Prostate gland (tissue), 2 donors: ENCODE measurements around the gene CPED1. TPM values are rescaled to one million over a fixed set of nuclear protein-coding genes. Genes with fewer than 3 reads are reported as not detected.
"Not testable (repeated sequence)": the region's sequence is repeated elsewhere in the genome, so short reads cannot be mapped to it uniquely, and the experiment has no call there.

Experiments used
- DNase-seq: peaks from one replicate; pipeline ENCODE4 v3.0.0-alpha.2; 2019; ENCODE audit warnings: low spot score
- H3K27ac ChIP-seq, 2 donors: fragments of 200-600 bp; sonication (generic); 2 replicates each; pipeline ENCODE4 v1.5.1; 2017 to 2019
- H3K27me3 ChIP-seq: fragments of 200-600 bp; sonication (generic); replicated peaks from 2 replicates; pipeline ENCODE4 v1.5.1; 2019; ENCODE audit not compliant: insufficient read depth
- H3K36me3 ChIP-seq, 2 donors: fragments of 200-600 bp; sonication (generic); 1 replicate in 1 of 2; 2 replicates in 1 of 2; pipeline versions ENCODE4 v1.5.1 to v1.8.1; 2017 to 2019
- H3K4me1 ChIP-seq: fragments of 200-600 bp; sonication (generic); replicated peaks from 2 replicates; pipeline ENCODE4 v1.5.1; 2019
- H3K4me3 ChIP-seq, 2 donors: fragments of 200-600 bp; sonication (generic); 2 replicates each; pipeline ENCODE4 v1.5.1; 2017 to 2019
- H3K9me3 ChIP-seq: fragments of 200-600 bp; sonication (generic); 2 replicates; pipeline ENCODE4 v1.5.1; 2017
- POLR2A ChIP-seq: fragments of 450-650 bp; IDR thresholded peaks from one replicate; pipeline ENCODE4 v1.6.1; 2016; ENCODE audit warnings: antibody characterized with exemption, mild to moderate bottlenecking
- POLR2AphosphoS5 ChIP-seq: sonication (generic); formaldehyde crosslinking; IDR thresholded peaks from one replicate; pipeline ENCODE4 v1.6.1; 2017; ENCODE audit warnings: antibody characterized with exemption
- WGBS: methylation state at CpG from one replicate; pipeline ENCODE4 v1.1.5; 2018; 5-methylcytosine and 5-hydroxymethylcytosine counted together
- intact Hi-C: fragments of 100-400 bp; cut with DNase I; formaldehyde crosslinking; loops from one replicate; pipeline ENCODE4 v1.14.2; 2022
- total RNA-seq, 2 donors: library from RNA; depleted of rRNA; stranded (reverse); fragments of >200 nt; gene quantifications; one replicate each; pipeline ENCODE4 v1.1.0, GENCODE V29; 2016
- TF ChIP-seq, protein P1 (sequence below), 4 experiments: fragments of 200-600 bp in 2 of 4; fragments of 450-650 bp in 2 of 4; sonication (generic) in 2 of 4; IDR thresholded peaks; 1 replicate in 3 of 4; 2 replicates in 1 of 4; pipeline ENCODE4 v1.5.1; 2016 to 2019; ENCODE audit warnings: antibody characterized with exemption in 4 of 4, mild to moderate bottlenecking in 2 of 4, moderate library complexity in 2 of 4

CPED1 gene
- total RNA-seq, 2 donors from 2014 or later = 10.7 to 23.3 TPM

- 67% methylated on average over 3 of the region's 3 CpGs for WGBS
- intact Hi-C loops = no loop called here
- DNase-seq = no peak
- H3K27ac ChIP-seq = no peak overlapping the region
- no peaks in the 10 kb centered on the region for H3K9me3 ChIP-seq
- no peaks in the 10 kb centered on the region for H3K36me3 ChIP-seq
- H3K27me3 ChIP-seq = no peaks in the 10 kb centered on the region
- TF ChIP-seq POLR2A (no peak), POLR2AphosphoS5 (no peak)
- TF ChIP-seq, protein P1, sequence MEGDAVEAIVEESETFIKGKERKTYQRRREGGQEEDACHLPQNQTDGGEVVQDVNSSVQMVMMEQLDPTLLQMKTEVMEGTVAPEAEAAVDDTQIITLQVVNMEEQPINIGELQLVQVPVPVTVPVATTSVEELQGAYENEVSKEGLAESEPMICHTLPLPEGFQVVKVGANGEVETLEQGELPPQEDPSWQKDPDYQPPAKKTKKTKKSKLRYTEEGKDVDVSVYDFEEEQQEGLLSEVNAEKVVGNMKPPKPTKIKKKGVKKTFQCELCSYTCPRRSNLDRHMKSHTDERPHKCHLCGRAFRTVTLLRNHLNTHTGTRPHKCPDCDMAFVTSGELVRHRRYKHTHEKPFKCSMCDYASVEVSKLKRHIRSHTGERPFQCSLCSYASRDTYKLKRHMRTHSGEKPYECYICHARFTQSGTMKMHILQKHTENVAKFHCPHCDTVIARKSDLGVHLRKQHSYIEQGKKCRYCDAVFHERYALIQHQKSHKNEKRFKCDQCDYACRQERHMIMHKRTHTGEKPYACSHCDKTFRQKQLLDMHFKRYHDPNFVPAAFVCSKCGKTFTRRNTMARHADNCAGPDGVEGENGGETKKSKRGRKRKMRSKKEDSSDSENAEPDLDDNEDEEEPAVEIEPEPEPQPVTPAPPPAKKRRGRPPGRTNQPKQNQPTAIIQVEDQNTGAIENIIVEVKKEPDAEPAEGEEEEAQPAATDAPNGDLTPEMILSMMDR (IDR thresholded peaks at IDR 0.05) = no peak
- no peak overlapping the region for H3K4me3 ChIP-seq
- no peaks in the 10 kb centered on the region for H3K4me1 ChIP-seq
Observed at GRCh38 chr7:121237601-121238000, 249.1 kb downstream of the CPED1 start.

DNA sequence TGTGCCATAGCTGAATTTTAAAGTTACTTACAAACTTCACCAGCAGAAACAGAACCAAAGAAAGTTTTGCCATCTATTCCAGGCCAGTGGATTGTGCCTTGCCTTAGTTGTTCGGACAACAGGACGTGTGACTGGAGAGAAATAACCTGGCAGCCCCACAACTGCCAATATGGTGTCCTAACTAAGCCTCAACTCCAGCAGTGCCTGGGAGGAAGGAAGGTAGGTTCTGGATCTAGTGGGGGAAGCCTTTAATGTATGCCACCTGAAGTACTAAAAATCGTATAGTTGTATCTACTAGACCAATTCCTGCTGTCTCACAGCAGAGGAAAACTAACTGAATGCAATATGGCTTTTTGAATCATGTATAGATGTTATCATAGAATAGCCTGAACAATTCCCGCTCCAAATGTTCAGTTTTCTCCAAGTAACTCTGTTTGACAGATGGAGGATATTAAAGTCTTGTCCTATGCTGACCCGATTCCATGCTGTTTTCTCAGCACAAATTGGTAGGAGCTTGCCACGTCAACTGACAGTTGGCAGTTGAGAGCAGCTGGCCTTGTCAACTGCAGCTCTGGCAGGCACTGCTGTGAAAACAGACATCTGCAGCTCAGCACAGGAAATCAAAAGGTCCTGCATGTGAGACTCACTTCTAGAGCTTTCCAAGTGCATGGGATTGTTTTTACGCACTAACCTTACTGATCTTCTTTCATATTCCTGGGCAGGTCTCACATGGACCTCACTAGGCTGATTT lies 255.8 kb downstream of the CPED1 start:
- no peaks in the 10 kb centered on the region for H3K4me1 ChIP-seq
- no peaks in the 10 kb centered on the region for H3K9me3 ChIP-seq
- intact Hi-C loops = no loop called here
- no peaks in the 10 kb centered on the region for H3K27me3 ChIP-seq
- DNase-seq = no peak
- H3K36me3 ChIP-seq = no peaks in the 10 kb centered on the region
- WGBS = 78% methylated on average over 7 of the region's 7 CpGs
- no peak overlapping the region for H3K27ac ChIP-seq
- H3K4me3 ChIP-seq = no peak overlapping the region
- TF ChIP-seq POLR2A (no peak), POLR2AphosphoS5 (no peak)
- TF ChIP-seq, protein P1 (IDR thresholded peaks at IDR 0.05) = no peak

DNA sequence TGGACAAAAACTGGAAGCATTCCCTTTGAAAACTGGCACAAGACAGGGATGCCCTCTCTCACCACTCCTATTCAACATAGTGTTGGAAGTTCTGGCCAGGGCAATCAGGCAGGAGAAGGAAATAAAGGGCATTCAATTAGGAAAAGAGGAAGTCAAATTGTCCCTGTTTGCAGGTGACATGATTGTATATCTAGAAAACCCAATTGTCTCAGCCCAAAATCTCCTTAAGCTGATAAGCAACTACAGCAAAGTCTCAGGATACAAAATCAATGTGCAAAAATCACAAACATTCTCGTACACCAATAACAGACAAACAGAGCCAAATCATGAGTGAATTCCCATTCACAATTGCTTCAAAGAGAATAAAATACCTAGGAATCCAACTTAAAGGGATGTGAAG lies 262.9 kb downstream of the CPED1 start:
- H3K4me1 ChIP-seq, DNase-seq, intact Hi-C loops, H3K4me3 ChIP-seq, H3K9me3 ChIP-seq, H3K27ac ChIP-seq, H3K36me3 ChIP-seq, H3K27me3 ChIP-seq: not testable (repeated sequence)
- WGBS = 95% methylated on average over 1 of the region's 1 CpG

DNA sequence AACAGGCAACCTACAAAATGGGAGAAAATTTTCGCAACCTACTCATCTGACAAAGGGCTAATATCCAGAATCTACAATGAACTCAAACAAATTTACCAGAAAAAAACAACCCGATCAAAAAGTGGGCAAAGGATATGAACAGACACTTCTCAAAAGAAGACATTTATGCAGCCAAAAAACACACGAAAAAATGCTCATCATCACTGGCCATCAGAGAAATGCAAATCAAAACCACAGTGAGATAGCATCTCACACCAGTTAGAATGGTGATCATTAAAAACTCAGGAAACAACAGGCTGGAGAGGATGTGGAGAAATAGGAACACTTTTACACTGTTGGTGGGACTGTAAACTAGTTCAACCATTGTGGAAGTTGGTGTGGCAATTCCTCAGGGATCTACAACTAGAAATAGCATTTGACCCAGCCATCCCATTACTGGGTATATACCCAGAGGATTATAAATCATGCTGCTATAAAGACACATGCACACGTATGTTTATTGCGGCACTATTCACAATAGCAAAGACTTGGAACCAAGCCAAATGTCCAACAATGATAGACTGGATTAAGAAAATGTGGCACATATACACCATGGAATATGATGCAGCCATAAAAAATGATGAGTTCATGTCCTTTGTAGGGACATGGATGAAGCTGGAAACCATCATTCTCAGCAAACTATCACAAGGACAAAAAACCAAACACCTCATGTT lies 264.2 kb downstream of the CPED1 start:
- DNase-seq, H3K9me3 ChIP-seq, H3K4me3 ChIP-seq, H3K4me1 ChIP-seq, intact Hi-C loops, H3K27me3 ChIP-seq, H3K36me3 ChIP-seq, H3K27ac ChIP-seq: not testable (repeated sequence)
- WGBS = 94% methylated on average over 5 of the region's 5 CpGs

DNA sequence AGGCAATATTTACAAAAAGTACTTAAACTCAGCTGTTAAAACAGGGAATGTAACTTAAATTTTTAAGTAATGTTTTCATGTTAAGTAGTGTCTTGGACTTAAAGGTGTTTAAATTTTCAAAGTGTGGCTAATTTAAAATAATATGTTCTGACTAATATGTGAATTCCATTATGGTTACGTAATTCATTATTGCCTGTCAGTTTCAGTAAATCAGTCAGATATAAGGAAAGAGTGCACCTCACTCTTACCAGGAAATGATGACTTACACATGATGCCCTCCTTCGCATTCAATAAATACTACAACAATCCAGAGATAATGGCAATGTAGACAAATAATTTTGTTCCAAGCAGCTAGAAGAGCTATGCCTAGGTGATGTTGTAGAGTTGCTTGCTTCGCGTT lies 271.3 kb downstream of the CPED1 start:
- Histone ChIP-seq H3K36me3 (no peaks in the 10 kb centered on the region), H3K27me3 (peaks cover 2% of the 10 kb centered on the region), H3K4me1 (no peaks in the 10 kb centered on the region), H3K9me3 (no peaks in the 10 kb centered on the region), H3K4me3 (no peak overlapping the region), H3K27ac (no peak overlapping the region)
- WGBS = 84% methylated on average over 4 of the region's 4 CpGs
- no peak for TF ChIP-seq POLR2AphosphoS5
- no peak for TF ChIP-seq POLR2A
- TF ChIP-seq, protein P1 (IDR thresholded peaks at IDR 0.05) = no peak
- intact Hi-C loops = no loop called here
- no peak for DNase-seq
